22Rv1 (cell line): ENCODE measurements around the gene IQGAP1.

Experiments
- ZFX ChIP-seq: fragments of 450-650 bp; IDR thresholded peaks from 2 replicates; pipeline ENCODE4 v1.6.1; 2017; ENCODE audit warnings: antibody characterized with exemption, borderline replicate concordance
- TF ChIP-seq, protein P1 (sequence below): fragments of 450-650 bp; IDR thresholded peaks from 2 replicates; pipeline ENCODE4 v1.5.1; 2017; ENCODE audit warnings: mild to moderate bottlenecking

DNA sequence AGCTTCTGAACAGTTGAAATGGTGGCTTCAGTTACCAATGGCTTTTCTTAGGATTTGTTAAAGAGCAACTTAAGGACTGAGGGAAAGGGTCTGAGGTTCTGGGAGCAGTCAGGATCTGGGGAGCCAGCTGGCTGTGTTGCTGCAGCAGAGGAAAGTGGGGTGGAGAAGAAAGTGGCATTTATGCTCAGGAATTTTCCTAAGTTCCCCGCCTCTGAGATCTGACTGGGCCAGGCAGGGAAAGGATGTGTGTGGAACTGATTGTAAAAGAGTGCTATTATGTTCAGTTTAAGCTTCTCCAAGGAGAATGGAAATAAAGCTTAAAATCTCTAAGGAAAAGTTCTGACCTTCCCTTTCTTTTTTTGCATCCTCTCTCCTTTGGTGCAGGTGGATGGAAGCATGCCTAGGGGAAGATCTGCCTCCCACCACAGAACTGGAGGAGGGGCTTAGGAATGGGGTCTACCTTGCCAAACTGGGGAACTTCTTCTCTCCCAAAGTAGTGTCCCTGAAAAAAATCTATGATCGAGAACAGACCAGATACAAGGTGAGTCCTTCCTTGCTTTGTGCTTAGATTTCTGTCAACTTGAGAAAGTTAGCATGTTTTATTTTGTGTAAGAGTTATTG, 37.8 kb downstream of the IQGAP1 start:
- TF ChIP-seq, protein P1, sequence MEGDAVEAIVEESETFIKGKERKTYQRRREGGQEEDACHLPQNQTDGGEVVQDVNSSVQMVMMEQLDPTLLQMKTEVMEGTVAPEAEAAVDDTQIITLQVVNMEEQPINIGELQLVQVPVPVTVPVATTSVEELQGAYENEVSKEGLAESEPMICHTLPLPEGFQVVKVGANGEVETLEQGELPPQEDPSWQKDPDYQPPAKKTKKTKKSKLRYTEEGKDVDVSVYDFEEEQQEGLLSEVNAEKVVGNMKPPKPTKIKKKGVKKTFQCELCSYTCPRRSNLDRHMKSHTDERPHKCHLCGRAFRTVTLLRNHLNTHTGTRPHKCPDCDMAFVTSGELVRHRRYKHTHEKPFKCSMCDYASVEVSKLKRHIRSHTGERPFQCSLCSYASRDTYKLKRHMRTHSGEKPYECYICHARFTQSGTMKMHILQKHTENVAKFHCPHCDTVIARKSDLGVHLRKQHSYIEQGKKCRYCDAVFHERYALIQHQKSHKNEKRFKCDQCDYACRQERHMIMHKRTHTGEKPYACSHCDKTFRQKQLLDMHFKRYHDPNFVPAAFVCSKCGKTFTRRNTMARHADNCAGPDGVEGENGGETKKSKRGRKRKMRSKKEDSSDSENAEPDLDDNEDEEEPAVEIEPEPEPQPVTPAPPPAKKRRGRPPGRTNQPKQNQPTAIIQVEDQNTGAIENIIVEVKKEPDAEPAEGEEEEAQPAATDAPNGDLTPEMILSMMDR: no peak
- TF ChIP-seq ZFX: no peak
